ENCODE results near the gene PFDN1.

The PFDN1 gene

GRCh38 chr5:140220032-140220697, 82.7 kb downstream of the PFDN1 start:
- no peak for TF ChIP-seq CTCF (IDR thresholded peaks at IDR 0.05; ENCODE audit: extremely low read depth, missing control alignments)
- DNase-seq (ENCODE audit: low spot score) = no peak

- no peak for DNase-seq (ENCODE audit: low spot score)
- TF ChIP-seq CTCF (IDR thresholded peaks at IDR 0.05; ENCODE audit: extremely low read depth, missing control alignments) = no peak
These were observed 83.6 kb downstream of the PFDN1 start for GRCh38 chr5:140219068-140219991.

GRCh38 chr5:140217299-140218026, 85.4 kb downstream of the PFDN1 start:
- DNase-seq (ENCODE audit: low spot score) = no peak

GRCh38 chr5:140216478-140217074, 86.3 kb downstream of the PFDN1 start:
- no peak for TF ChIP-seq CTCF (IDR thresholded peaks at IDR 0.05; ENCODE audit: extremely low read depth, missing control alignments)
- DNase-seq (ENCODE audit: low spot score) = no peak

More at GRCh38 chr5:140217299-140218026, 85.4 kb downstream of the PFDN1 start:
- TF ChIP-seq CTCF (IDR thresholded peaks at IDR 0.05; ENCODE audit: extremely low read depth, missing control alignments) = no peak

- no peak for DNase-seq (ENCODE audit: low spot score)
- no peak for TF ChIP-seq CTCF (IDR thresholded peaks at IDR 0.05; ENCODE audit: extremely low read depth, missing control alignments)
These were observed 87.6 kb downstream of the PFDN1 start for GRCh38 chr5:140215276-140215675.

GRCh38 chr5:140214831-140215230, 88.1 kb downstream of the PFDN1 start:
- no peak for TF ChIP-seq CTCF (IDR thresholded peaks at IDR 0.05; ENCODE audit: extremely low read depth, missing control alignments)
- no peak for DNase-seq (ENCODE audit: low spot score)

Measured in GM20000 (cell line).